GM23248 (cell line): ENCODE data around the gene UMAD1.

ENCODE experiments used
- EZH2 ChIP-seq: fragments of 200-600 bp; sonication (generic); IDR thresholded peaks from 2 replicates; pipeline ENCODE4 v1.6.1; 2018; ENCODE audit warnings: antibody characterized with exemption, mild to moderate bottlenecking; ENCODE audit not compliant: insufficient read depth, poor library complexity, severe bottlenecking
- EZH2phosphoT487 ChIP-seq: fragments of 200-600 bp; sonication (generic); IDR thresholded peaks from 2 replicates; pipeline ENCODE4 v1.6.1; 2018; ENCODE audit warnings: antibody characterized with exemption, moderate library complexity, mild to moderate bottlenecking, low read depth; ENCODE audit not compliant: insufficient read depth

- TF ChIP-seq EZH2, result no peak
- no peak for TF ChIP-seq EZH2phosphoT487
Observed at GRCh38 chr7:7673240-7673550, 32.6 kb downstream of the UMAD1 start.
